Fibroblast of skin of left quadriceps (primary cell): Measurements from ENCODE around the gene SPG21.

ENCODE experiments used
- DNase-seq, 2 experiments: peaks; one replicate each; pipeline ENCODE4 v3.0.0-alpha.2; 2013; ENCODE audit warnings: low read depth in 2 of 2

The SPG21 gene

DNA sequence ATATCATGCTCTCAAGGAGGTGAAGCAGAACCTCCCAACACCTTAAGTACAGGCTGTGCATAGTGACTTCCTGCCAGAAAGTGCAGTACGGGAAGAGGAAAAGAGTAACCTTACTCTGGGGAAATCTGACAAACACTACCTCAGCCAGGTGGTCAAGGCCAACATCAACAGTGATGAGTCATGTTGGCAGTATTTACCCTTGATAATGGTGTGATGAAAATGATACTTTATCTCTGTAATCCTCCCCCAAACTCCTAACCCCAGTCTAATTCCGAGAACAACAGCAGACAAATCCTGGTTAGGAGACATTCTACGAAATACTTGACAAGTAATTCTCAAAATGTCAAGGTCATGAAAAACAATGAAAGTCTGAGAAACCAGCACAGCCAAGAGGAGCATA is 51.5 kb downstream of the SPG21 start:
- no peak for DNase-seq

DNA sequence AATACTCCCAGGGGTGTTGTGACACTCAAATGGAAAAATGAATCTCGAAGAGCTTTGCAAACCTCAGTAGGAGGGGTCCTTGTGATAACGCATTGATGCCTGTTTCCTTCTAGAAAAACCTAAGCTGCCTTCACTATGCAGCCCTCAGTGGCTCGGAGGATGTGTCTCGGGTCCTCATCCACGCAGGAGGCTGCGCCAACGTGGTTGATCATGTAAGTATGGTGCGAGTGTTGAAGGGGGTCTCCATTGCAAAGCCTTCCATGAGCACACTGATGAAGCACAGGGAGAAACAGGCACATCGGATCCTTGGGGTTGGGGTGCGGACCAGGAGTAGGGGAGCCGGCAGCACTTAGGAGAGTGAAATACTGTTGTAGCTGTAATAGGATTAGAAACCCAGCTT is 55.7 kb downstream of the SPG21 start:
- no peak for DNase-seq

DNA sequence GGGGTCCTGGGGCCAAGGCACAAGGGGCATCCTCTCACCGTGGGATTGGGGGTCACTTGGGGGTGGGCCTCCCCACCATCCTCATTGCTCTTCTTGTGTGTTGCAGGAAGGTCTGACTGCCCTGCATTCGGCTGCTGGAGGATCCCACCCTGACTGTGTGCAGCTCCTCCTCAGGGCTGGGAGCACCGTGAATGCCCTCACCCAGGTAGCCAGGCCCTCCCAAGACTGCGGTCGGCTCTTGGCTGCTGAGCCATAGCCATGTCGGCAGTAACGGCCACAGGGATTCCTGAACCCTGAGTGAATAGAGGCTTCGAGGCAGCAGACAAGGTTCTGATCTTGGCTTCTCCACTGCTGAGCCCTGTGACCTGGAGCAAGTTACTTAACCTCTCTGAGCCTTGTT is 58.3 kb downstream of the SPG21 start:
- no peak for DNase-seq

DNA sequence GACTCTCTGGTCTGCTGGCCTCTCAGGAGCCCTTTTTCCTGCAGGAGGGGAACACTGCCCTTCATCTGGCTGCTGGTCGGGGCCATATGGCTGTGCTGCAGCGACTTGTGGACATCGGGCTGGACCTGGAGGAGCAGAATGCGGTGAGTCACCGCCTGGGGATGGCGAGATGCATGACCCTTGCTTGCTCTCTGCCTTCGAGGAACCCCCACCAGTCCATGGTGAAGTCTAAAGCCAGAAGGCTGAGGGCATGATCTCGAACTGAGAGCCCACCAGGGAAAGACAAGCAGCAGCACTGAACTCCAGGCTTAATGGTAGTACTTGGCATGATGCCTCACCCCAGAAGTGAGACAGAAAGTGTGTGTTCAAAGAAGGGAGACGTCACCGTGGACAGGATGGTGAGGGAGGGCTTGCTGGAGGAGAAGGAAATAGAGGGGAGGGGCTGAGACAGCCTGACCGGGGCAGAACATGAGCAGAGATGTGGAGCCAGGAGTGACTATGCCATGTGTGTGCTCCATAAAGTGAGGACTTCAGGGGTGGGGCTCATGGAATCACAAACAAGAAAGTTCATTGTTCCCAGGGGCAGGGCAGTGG is 58.8 kb downstream of the SPG21 start:
- DNase-seq: no peak

DNA sequence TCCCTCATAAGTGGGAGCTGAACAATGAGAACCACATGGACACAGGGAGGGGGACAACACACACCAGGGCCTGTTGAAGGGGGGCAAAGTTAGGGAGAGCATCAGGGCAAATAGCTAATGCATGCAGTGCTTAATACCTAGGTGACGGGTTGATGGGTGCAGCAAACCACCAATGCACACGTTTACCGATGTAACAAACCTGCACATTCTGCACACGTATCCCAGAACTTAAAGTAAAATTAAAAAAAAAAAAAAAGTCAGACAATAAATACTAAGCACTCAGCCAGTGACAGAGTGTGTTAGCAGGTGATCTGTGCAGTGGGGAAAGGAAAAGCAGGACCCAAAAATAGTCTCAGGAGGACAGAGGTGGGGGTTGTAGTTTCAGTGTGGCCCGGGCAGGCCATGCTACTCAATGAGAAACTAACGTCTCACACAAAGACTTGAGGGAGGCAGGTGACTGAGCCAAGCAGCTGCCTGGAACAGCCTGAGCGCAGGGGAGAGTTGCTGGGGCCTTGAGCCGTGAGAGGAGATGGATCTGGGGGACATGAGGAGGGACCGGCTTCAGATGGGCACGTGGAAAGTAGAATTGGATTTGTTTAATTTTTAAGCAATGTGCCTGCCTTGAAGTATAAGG is 59.6 kb downstream of the SPG21 start:
- no peak for DNase-seq

DNA sequence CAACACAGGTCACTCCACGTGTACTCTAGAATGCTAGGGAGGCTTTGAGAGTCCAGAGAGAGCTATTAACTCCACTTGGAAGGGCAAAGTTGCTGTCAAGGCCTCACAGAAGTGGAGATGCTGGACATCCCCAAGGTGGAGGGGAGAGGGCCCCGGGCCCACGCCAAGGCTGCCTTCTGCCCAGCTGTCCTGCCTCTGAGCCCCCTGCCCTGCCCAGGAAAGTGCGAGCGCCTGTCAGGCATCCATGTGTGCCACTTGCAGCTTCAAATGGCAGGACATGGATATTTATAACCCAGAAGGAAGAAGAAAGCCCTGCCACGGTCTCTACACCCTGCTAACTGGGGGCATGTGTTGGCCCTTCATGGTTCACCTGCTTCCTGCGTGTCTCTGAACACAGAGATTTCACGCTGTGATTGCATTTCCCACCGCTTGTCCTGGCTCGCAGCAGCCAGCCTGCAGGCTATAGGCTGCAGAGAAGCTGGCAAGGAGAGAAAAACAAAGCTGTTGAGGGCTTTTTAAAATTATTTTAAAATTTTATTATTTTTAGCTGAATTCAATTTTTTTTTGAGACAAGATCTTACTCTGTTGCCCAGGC is 61.0 kb downstream of the SPG21 start:
- DNase-seq: no peak

DNA sequence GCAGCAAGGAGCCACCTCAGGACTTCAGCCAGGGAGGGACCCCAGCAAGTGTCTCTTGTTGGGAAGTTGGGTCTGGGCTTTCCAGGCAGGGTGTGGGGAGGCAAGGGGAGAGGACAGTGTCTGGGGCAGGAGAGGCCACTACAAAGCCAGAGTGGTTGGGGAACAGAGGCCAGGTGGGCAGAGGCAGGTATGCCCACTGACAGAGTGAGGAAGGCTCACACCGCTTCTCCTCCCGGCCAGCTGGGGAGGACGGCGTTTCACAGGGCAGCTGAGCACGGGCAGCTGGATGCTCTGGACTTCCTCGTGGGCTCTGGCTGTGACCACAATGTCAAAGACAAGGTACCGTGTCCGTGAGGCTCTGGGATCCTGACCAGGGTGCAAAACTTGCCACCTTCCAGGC is 63.1 kb downstream of the SPG21 start:
- DNase-seq: no peak

DNA sequence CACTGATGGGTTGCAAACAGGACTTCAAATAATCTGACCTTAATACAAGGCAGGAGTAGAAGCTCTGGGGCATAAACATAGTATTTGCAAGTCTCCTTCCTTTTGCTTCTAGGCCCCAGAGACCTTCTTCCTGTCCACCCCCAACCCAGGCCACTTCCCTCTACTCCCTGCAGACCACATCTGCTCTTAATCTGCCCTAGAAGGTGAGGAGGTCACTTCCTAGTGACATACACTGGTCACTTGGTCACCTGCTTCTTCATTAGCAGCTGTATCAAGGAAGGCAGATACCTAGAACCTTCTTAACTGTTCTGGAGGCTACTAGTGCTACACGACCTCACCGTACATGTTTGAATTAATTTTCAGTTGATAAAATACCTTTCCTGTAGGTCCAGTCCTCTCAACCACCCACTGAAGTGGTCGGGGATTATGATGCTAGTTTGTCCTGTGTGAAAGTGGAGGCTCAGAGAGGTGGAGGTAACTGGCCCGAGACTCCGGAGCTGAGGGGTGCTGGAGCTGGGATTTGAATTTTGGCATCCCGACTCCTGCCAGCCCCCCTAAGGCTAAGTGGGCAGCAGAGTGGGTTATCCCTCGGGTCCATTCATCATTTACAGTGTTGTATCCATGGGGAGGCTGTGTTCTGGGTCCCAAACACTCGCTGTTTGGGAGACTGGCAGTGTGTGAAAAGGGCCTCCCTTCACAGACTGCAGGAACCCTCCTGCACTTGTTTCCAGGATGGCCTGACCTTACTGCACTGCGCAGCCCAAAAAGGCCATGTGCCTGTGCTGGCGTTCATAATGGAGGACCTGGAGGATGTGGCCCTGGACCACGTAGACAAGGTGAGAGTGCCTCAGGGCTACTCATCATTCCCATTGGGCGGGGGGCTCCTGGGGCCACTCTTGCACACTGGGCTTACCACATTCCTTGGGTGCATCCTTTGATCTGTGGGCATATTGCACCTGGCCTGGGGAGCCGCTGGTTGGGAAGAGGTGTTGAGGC is 64.1 kb downstream of the SPG21 start:
- DNase-seq: no peak

DNA sequence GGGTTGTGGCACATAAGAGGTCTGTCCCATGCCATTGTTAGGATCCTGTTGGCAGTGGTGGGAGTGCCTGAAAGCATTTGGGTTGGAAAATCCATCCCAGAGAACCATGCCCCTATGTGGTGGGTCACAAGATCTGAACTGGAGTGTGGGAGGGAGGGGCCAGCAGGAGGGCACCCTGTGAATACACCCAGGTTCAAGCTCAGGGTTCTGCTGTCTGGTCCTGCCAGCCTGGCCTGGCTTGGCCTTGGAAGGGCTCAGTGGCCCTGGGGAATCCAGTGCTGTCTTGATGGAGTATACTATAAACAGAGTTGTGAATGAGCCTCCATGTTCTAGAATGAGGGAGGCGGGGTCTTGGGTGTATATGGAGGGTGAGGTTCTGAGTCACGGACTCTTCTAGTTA is 66.2 kb downstream of the SPG21 start:
- DNase-seq: no peak

DNA sequence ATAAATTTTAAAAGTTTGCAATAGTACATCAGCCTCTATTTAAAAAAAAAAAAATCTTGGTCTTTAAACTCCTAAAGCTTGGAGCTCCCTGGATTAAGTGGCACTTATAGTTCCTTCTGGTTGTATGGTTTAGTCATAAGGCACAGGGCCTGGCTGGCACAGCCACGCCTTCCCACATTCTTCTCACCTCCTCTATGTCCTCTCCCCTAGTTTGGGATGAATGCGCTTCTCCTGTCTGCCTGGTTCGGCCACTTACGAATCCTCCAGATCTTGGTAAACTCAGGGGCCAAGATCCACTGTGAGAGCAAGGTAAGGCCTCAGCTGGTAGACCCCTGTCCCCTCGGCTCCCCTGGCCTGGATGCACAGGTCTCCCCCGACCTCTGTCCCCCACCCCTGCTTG is 68.0 kb downstream of the SPG21 start:
- no peak for DNase-seq

DNA sequence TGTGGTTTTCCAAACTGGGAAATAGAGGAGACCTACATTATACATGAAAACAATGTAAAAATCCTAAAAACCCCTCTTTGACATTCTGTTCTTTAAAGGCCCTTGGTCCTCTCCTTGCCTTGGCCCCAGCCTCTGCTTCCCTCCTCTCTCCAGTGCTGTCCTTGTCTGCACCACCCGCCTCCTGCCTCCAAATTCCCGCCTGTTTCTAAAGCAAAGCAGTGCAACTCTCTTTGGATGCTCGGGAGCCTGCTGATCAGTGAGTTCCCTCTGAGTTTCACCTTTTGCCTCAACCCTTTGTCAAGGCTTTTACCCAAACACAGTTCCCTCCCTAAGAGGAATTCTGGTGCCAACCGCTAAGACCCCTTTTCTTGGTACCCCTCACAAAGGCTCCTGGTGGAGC is 70.0 kb downstream of the SPG21 start:
- DNase-seq: no peak

DNA sequence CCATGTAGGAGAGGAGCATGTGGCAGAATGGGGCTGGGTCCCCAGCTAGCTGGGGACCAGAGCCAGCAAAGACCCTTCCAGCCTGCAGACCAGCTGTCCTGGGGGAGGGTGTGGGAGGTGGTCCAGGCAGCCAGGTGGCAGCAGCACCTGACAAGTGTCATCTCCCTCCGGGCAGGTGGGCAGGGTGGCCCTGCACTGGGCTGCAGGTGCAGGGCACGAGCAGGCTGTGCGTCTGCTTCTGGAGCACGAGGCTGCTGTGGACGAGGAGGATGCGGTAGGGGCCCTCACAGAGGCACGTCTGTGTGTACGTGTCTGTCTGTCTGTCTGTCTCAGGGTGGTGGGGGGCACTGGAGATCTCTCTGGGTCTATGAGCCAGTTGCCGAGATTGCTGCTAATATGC is 72.5 kb downstream of the SPG21 start:
- DNase-seq: no peak

DNA sequence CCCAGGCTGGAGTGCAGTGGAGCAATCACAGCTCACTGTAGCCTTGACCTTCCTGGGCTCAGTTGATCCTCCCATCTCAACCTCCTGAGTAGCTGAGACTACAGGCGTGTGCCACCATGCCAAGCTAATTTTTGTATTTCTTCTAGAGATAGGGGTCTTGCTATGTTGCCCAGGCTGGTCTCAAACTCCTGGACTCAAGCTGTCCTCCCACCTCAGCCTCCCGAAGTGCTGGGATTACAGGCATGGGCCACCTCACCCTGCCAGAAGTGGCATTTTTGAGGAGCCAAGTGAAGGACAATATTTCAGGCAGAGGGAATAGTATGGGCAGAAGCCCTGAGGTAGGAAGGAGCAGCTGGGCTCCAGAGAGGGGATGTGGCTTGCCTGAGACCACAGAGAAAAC is 73.3 kb downstream of the SPG21 start:
- no peak for DNase-seq

DNA sequence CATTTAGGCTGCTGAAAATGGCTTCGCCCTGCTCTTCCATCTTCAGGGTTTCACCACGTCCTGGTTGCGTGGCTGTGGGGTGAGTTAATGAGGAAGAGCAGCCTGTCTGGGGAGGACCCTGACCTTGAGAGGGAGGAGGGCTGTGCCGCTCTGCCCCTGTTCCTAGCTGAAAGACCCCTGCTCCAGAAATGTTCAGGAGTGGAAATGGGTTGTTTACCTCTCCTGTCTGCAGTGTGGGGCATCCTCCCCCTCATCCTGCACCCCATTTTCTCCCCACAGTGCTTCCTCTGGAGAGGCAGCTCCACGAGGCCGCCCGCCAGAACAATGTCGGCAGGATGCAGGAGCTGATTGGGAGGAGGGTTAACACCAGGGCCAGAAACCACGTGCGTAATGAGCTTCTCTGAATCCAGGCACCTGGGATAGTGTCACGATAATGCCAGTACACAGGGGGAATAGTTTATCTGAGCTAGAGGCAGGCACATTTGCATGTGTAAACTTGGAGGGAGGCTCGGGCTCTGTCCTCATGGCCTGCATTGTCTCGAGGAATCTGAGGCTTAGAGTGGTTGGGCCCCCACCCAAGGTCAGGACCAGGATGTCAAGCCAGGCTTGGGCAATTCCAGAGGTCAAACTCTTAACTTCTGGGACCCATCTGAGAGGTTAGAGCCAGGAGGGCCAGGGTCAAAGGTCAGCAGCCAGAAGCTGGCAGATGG is 74.0 kb downstream of the SPG21 start:
- DNase-seq: no peak
